Measurements from ENCODE around the gene ZNF823. TPM values are rescaled to one million over a fixed set of nuclear protein-coding genes. Genes with fewer than 3 reads are reported as not detected.
A peak's percentile ranks its signal among the peaks of the same experiment; 100 is the strongest.

ZNF823 gene
- total and polyA plus RNA-seq, 2 of the 13 experiments (the other 11 are each of a cell fraction or from before 2014, with no cell fraction given) = 5.7 to 11.7 TPM

- TF ChIP-seq TFDP1 (CRISPR knock-in tag; IDR thresholded peaks at IDR 0.05; ENCODE audit: borderline replicate concordance) = peak; percentile 82; the same call in 1 of the 2 replicates
- TF ChIP-seq TFAP4 (IDR thresholded peaks at IDR 0.05; ENCODE audit: borderline replicate concordance, low read depth) = peak; percentile 56; the same call in 1 of the 2 replicates
- no peak for TF ChIP-seq SSRP1 (CRISPR knock-in tag; IDR thresholded peaks at IDR 0.05)
- TF ChIP-seq CREM (IDR thresholded peaks at IDR 0.05) = no peak
- TF ChIP-seq CREM (CRISPR knock-in tag; IDR thresholded peaks at IDR 0.05) = no peak
- peak; percentile 90; the same call in 1 of the 2 replicates for TF ChIP-seq SNAPC2 (CRISPR knock-in tag; IDR thresholded peaks at IDR 0.05)
- peak; percentile 86 for TF ChIP-seq POLR2G (IDR thresholded peaks at IDR 0.05; ENCODE audit: low read depth, low read length)
- peak; percentile 70 for TF ChIP-seq HDAC2 (CRISPR knock-in tag; IDR thresholded peaks at IDR 0.05)
- TF ChIP-seq SATB2 (CRISPR knock-in tag; IDR thresholded peaks at IDR 0.05) = no peak
- TF ChIP-seq ZNF670 (CRISPR knock-in tag; IDR thresholded peaks at IDR 0.05; ENCODE audit: borderline replicate concordance) = no peak
- TF ChIP-seq CREB3 (CRISPR knock-in tag; IDR thresholded peaks at IDR 0.05) = no peak
- peak; percentile 62; the same call in 1 of the 2 replicates for TF ChIP-seq GFI1 (CRISPR knock-in tag; IDR thresholded peaks at IDR 0.05; ENCODE audit: borderline replicate concordance)
- TF ChIP-seq REST (IDR thresholded peaks at IDR 0.05; ENCODE audit: borderline replicate concordance in 1 of 2, low read depth in 1 of 2, low read length in 2 of 2) = no peak
- TF ChIP-seq ZNF580 (CRISPR knock-in tag; IDR thresholded peaks at IDR 0.05; ENCODE audit: borderline replicate concordance, low read depth) = no peak
- TF ChIP-seq AFF4 (CRISPR knock-in tag; IDR thresholded peaks at IDR 0.05) = no peak; the same call in 1 of the 2 replicates
- 0 out of 2 replicates have a peak, but pooled peaks have one; percentile 49 for TF ChIP-seq KLF9 (CRISPR knock-in tag; IDR thresholded peaks at IDR 0.05; ENCODE audit: low read depth)
Measured at GRCh38 chr19:11766597-11767591, 28.1 kb upstream of the ZNF823 start, which contains the start of gene ZNF441 (continued).
